HG03565 (cell line): ENCODE results near the gene DECR2.
"Not testable (repeated sequence)": the region's sequence is repeated elsewhere in the genome, so short reads cannot be mapped to it uniquely, and the experiment has no call there.

ENCODE experiments used
- ATAC-seq: cut with Tn5 transposase; IDR thresholded peaks from one replicate; pipeline ENCODE4 v1.9.1; 2021; ENCODE audit warnings: mild to moderate bottlenecking, moderate library complexity; ENCODE audit not compliant: unreplicated experiment

Gene DECR2

DNA sequence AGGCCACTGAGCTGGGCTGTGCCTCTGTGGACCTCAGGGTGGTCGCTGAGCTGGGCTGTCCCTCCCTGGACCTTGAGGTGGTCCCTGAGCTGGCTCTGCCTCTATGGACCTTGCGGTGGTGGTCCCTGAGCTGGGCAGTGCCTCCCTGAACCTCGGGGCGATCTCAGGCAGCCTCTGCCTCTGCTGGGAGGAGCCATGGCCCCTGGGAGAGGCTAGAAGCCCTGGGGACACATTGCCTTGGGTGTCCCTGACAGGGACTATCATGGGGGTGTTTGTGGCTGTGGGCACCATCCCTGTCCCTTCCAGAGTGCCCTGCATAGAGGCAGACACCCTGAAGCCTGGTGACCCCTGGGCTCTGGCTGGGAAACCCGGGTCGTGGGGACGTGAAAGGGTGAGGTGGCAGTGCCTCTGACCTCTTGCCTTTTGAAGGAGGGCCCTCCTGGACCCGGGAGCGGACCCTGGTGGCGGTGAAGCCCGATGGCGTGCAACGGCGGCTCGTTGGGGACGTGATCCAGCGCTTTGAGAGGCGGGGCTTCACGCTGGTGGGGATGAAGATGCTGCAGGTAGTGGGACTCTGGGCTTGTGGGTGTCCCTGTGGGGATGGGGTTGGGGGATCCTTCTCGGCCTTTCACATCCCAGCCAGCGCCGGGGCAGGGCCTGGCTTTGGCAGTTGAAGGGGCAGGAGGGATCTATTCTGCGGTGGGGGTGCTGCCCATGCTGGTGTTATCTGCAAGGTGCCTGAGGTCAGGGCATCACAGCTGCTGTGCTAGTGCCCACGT, 2.9 kb upstream of the DECR2 start:
- ATAC-seq, result no peak

- ATAC-seq, result no peak
These were observed 2.2 kb upstream of the DECR2 start for GRCh38 chr16:399340-400019.

DNA sequence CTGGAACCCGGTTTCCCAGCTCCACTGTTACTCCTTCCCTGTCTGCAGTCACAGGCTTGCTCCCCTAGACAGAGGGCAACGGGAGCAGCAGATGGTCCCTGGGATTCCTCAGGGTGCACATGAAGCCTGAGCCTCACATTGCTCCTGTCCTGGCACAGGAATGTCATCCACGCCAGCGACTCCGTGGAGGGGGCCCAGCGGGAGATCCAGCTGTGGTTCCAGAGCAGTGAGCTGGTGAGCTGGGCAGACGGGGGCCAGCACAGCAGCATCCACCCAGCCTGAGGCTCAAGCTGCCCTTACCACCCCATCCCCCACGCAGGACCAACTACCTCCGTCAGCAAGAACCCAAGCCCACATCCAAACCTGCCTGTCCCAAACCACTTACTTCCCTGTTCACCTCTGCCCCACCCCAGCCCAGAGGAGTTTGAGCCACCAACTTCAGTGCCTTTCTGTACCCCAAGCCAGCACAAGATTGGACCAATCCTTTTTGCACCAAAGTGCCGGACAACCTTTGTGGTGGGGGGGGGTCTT, 1.6 kb upstream of the DECR2 start:
- no peak for ATAC-seq

- no peak for ATAC-seq
These were observed 3.3 kb downstream of the DECR2 start for GRCh38 chr16:404971-405486.

GRCh38 chr16:405548-406506, 4.1 kb downstream of the DECR2 start:
- no peak for ATAC-seq

DNA sequence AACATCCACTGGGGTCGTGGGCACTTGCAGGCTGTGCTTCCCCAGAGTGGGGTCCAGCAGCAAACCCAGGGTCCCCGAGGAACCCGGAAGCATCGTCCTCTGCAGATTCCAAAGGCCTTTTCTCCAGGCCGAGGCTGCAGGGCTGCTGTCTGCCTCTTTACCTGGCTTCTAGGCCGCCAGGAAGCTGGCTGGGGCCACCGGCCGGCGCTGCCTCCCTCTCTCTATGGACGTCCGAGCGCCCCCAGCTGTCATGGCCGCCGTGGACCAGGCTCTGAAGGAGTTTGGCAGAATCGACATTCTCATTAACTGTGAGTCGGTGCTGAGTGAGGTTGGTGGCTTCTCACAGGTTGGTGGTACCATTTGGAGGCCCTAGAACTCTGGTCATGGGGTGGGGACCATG, 5.6 kb downstream of the DECR2 start:
- no peak for ATAC-seq

GRCh38 chr16:410516-411178, 9.0 kb downstream of the DECR2 start:
- no peak for ATAC-seq

- ATAC-seq, result no peak
These were observed 10.0 kb downstream of the DECR2 start for GRCh38 chr16:411576-412265.

- ATAC-seq, result no peak
These were observed 12.9 kb downstream of the DECR2 start for GRCh38 chr16:414395-415169.

GRCh38 chr16:415170-415498, 13.4 kb downstream of the DECR2 start:
- ATAC-seq, result not testable (repeated sequence)

GRCh38 chr16:422179-422578, 20.5 kb downstream of the DECR2 start:
- not testable (repeated sequence) for ATAC-seq

DNA sequence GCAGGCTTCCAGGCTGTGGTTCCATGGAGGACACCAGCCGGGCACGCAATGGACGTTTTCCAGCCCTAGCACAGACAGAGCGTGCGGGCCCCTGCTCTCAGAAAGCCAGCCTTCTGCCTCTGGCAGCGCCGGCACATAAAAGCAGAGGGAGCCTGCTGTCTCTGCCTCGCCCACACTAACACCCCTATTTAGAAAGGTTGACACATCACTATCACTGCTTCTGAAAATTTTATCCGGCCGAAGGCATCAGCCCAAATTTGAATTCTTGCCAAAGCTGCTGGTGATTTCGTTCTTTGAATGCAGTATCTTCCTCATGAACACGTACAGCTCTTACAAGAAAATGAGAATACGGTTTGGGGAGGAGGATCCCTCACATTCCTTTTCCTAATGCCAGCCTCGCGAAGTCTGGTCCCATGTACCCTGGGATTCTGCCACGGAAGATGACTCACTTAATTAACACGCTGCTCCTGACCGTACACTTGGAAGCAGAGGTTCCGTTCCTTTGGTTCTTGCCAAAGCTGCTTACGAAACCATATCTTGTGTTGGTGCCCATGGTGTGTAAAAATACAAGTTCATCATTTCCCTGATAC, 22.4 kb downstream of the DECR2 start:
- no peak for ATAC-seq

DNA sequence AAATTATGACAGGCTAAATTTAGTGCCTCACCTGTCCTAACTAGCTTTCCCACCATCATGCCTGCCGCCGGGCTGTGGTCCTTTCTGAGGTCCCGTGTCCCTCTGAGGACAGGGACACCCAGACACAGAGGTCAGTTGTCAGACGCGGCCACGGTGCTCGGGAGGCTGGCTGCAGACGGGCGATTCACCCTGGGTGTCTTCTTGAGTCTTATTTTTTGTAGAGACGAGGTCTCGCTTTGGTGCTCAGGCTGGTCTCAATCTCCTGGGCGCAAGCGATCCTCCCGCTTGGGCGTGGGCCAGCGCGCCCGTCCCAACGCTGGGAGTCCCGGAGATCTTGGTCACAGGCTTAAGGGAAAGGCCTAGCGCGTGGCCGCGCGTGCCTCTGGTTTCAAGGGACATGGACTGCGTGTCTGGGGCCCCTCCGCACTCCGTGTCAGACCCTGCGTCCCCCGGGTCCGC, 23.0 kb downstream of the DECR2 start:
- ATAC-seq, result no peak

GRCh38 chr16:425082-425718, 23.5 kb downstream of the DECR2 start, which contains the start of gene RAB11FIP3:
Gene RAB11FIP3, plus strand, starts transcription at chr16:425649. Its CDS starts 358 bp downstream, at chr16:426007.
- peak; percentile 66 for ATAC-seq

DNA sequence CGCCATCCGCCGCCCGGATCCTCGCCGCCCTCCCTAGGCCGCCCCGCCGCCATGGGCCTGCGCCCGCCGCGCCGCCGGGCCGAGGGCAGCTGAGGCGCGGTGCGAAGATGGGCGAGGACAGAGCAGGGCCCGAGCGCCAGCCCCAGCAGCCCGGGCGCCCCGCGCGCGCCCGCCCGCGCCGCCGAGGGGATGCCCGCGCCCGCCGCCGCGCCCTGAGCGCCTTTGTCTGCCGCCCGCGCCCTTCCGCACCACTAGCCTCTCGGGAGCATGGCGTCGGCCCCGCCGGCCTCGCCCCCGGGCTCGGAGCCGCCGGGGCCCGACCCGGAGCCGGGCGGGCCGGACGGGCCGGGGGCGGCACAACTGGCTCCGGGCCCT, 24.0 kb downstream of the DECR2 start:
- ATAC-seq, result no peak

DNA sequence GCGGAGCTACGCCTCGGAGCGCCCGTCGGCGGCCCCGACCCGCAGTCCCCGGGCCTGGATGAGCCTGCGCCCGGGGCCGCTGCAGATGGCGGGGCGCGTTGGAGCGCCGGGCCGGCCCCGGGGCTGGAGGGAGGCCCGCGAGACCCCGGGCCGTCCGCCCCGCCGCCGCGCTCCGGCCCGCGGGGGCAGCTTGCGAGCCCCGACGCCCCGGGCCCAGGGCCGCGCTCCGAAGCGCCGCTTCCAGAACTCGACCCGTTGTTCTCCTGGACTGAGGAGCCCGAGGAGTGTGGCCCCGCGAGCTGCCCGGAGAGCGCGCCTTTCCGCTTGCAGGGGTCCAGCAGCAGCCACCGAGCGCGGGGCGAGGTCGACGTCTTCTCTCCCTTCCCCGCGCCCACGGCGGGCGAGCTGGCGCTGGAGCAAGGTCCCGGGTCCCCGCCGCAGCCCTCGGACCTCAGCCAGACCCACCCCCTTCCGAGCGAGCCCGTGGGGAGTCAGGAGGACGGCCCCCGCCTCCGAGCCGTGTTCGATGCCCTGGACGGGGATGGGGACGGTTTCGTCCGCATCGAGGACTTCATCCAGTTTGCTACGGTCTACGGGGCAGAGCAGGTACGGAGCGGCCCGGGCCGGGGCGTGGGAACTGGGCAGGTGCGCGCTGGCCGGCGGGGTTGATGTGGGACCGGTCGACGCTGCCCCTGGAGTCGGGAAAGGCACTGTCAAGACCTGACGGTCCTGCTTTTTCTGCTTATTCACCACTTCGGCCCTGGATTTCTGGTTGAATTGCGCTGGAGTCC, 24.6 kb downstream of the DECR2 start:
- no peak for ATAC-seq

DNA sequence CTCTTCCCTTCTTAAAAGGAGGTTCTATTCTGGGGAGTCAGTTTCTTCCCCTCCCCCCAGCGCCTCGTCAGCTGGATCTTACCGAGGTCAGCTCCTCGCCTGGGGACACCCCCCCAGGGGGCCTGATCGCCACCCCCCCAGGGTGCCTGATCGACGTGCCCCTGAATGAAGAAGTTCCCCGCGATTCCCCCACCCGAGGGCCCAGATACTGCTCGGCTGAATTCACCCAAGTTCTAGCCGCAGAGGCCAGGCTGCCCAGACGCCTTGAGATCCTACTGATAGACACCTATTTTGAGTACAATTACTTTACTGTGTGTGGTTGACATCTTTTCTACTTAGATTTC, 25.2 kb downstream of the DECR2 start:
- ATAC-seq, result no peak
